Subcutaneous abdominal adipose tissue (tissue), 5 donors: Measurements from ENCODE around the gene FBXO2.

Source experiments
- H3K27ac ChIP-seq: one replicate; pipeline ENCODE4 v1.7.0; 2013; ENCODE audit warnings: low read depth, mild to moderate bottlenecking, inconsistent platforms, low read length, moderate library complexity
- H3K27me3 ChIP-seq, 5 donors: one replicate each; pipeline ENCODE4 v1.7.0; 2013; ENCODE audit warnings: low read length in 5 of 5, inconsistent platforms in 1 of 5; ENCODE audit not compliant: control insufficient read depth in 5 of 5, insufficient read depth in 4 of 5
- H3K36me3 ChIP-seq, 5 donors: one replicate each; pipeline ENCODE4 v1.7.0; 2013; ENCODE audit warnings: low read length in 5 of 5; ENCODE audit not compliant: control insufficient read depth in 5 of 5, insufficient read depth in 5 of 5
- H3K4me1 ChIP-seq, 5 donors: one replicate each; pipeline ENCODE4 v1.7.0; 2013; ENCODE audit warnings: low read length in 5 of 5, mild to moderate bottlenecking in 3 of 5, moderate library complexity in 1 of 5; ENCODE audit not compliant: control insufficient read depth in 5 of 5, insufficient read depth in 5 of 5
- H3K4me3 ChIP-seq, 5 donors: one replicate each; pipeline ENCODE4 v1.7.0; 2013; ENCODE audit warnings: low read length in 5 of 5, low read depth in 1 of 5
- H3K9ac ChIP-seq, 5 donors: one replicate each; pipeline ENCODE4 v1.7.0; 2013; ENCODE audit warnings: low read length in 5 of 5, mild to moderate bottlenecking in 4 of 5, moderate library complexity in 3 of 5
- H3K9me3 ChIP-seq, 5 donors: one replicate each; pipeline ENCODE4 v1.7.0; 2013; ENCODE audit warnings: low read length in 5 of 5; ENCODE audit not compliant: control insufficient read depth in 5 of 5
- donor health status: healthy.
- donor health status: healthy.
- donor health status: healthy.
- donor health status: healthy.
- donor health status: healthy.

FBXO2 gene

DNA sequence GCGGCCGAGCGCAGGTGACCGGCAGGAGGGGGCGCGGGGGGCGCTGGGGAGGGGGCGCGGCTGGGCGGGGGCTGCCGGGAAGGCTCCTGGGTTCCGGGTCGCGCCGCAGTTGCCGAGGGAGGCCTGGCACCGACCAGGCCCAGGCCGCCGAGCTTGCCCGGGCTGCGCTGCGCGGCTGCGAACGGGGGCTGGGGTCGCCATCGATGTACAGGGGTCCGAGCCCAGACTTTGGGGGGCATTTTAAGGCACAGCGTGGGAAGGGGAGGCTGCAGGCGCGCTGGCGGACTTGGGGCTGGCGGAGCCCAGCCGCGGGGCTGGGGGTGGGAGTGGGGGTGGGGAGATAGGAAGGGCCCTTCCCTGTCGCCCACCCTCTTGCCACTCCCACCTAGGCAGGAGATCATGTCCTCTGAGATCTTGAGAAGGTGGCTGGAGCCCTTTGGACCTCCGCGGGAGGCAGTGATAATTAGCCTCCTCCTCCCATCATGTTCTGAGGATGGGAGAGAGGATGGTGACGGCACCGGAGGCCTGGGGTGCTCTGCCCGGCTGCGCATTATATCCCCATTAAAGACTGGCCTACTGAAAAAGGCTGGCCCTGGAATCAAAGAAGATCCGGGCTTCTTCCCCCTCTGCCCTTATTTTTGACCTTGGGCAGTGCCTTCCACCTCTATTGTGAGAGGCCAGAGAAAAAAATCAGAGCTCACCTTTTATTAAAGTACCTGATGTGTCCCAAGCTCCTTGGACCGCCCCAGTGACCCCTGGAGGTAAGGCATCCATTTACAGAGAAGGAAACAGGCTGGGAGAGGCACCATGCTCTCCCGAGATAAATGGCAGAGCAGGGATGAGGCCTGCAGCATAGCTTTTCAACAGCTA, 945 bp upstream of the FBXO2 start:
- H3K9me3 ChIP-seq, result no peaks in the 10 kb centered on the region
- H3K27ac ChIP-seq, result no peak overlapping the region
- H3K27me3 ChIP-seq, result peaks cover under 1 to 10% (median 3%) of the 10 kb centered on the region in 5 donors
- H3K4me3 ChIP-seq, result peak overlapping the region; percentile 53 to 64 (median 56)
- peaks cover 0 to 24% (median 20%) of the 10 kb centered on the region in 5 donors for H3K4me1 ChIP-seq
- peak overlapping the region in 3 of 5 donors; percentile 39 to 46 (median 45) for H3K9ac ChIP-seq
- peaks cover 0 to 10% (median 0%) of the 10 kb centered on the region in 5 donors for H3K36me3 ChIP-seq

DNA sequence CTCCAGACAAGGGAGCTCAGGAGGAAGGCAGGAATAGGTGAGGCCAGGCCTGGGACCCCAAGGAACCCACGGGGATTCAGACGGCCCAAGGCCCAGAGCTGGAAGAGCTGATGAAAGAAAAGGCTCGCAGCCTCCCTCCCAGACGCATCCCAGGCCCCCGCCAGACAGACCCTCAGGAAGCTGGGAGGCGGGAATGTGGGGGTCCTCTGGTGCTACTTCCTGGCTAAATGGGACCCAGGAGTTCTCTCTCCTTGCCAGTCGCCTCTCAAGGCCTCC, 430 bp downstream of the FBXO2 start:
- Histone ChIP-seq H3K9ac (no peak overlapping the region), H3K9me3 (no peaks in the 10 kb centered on the region), H3K27me3 (peaks cover 9 to 18% (median 13%) of the 10 kb centered on the region in 5 donors), H3K4me1 (peaks cover 0 to 28% (median 23%) of the 10 kb centered on the region in 5 donors), H3K36me3 (peaks cover 0 to 2% (median 0%) of the 10 kb centered on the region in 5 donors), H3K4me3 (peak overlapping the region in 3 of 5 donors; percentile 52 to 69 (median 60)), H3K27ac (no peak overlapping the region)

DNA sequence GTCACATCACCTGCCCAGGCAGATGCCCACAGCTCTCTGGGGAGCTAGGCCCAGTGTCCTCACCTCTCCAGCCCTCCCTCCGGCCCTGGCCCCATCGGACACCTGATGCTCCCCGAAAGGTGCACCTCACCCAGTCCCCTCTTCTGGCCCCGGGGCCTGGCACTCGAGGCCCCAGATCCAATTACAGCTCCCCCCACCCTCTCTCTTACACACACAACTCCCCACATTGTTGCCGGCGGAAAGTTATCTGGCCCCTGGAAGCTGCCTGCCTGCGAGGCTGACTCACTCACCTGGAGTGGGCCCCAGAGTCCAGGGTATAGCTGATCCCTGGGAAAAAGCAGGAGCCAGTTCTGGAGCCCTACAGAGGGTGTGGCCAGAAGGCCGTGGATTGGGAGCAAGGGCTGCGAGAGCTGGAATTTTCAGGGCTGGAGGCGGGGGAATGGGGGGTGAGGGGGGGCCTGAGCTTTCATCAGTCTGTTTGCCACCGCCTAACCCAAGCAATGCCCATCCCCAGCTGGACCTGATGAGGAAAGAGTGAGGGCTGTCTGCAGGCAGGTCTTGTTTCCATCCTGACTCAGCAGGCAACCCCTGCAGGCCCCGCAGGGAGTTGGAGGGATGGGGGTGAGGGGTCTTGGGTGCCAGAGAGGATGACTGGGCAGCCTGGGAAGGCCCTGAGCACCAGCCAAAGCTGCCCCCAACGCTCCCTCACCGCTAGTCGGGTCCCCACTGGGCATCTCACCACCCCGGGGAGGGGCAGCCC, 948 bp downstream of the FBXO2 start:
- H3K36me3 ChIP-seq, result no peaks in the 10 kb centered on the region
- no peak overlapping the region for H3K9ac ChIP-seq
- H3K9me3 ChIP-seq, result no peaks in the 10 kb centered on the region
- H3K27me3 ChIP-seq, result peaks cover 13 to 20% (median 16%) of the 10 kb centered on the region in 5 donors
- H3K4me1 ChIP-seq, result peaks cover 0 to 30% (median 27%) of the 10 kb centered on the region in 5 donors
- H3K4me3 ChIP-seq, result no peak overlapping the region
- H3K27ac ChIP-seq, result no peak overlapping the region

DNA sequence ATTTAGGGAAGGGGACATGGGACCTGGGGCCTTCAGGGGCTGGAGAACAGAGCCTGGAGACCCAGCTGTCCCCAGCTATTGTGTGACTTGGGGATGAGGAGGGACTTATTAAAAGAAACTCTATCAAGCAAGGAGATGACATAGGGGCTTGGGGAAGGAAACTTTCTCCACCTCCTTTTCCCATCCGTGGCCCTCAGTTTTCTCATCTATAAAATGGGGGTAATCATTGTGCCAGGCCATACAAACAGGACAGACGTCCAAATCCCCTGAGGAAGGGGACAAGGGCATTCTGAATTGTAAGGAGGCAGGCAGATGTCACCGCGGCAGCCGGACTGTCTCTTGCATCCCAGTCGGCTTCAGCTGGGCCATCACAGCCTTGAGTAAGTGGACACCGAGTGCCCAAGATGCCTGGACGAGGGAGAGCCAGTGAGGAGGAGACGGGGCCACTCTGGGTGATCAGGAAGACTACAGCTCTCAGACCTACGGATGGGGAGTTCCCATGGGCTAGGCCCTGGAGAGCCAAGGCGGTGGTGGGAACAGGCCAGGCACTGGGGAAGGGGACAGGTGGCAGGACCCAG, 1.9 kb downstream of the FBXO2 start:
- no peak overlapping the region for H3K27ac ChIP-seq
- H3K4me3 ChIP-seq, result no peak overlapping the region
- H3K36me3 ChIP-seq, result no peaks in the 10 kb centered on the region
- no peaks in the 10 kb centered on the region for H3K9me3 ChIP-seq
- no peak overlapping the region for H3K9ac ChIP-seq
- peaks cover 0 to 32% (median 28%) of the 10 kb centered on the region in 5 donors for H3K4me1 ChIP-seq
- H3K27me3 ChIP-seq, result peaks cover 14 to 21% (median 18%) of the 10 kb centered on the region in 5 donors

DNA sequence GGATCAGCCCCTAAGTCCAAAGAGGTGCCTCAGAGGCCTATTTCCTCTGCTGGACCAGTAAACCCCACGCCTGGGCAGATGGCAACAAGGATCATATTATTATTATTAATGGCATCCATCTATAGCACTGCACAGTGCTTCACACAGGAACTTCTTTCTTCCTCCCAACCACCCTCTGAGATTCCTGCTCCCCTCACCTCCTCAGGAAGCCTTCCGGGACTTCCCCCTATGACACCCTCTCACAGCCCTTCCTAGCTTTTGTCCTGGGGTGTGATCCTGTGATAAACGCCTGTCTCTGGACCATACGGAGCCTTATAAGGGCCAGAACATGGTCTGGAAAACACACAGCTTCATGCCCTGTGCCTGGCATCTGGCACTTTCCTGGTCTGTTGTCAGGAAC, 3.2 kb downstream of the FBXO2 start:
- no peak overlapping the region for H3K27ac ChIP-seq
- H3K27me3 ChIP-seq, result peaks cover 18 to 27% (median 24%) of the 10 kb centered on the region in 5 donors
- H3K9me3 ChIP-seq, result no peaks in the 10 kb centered on the region
- H3K4me3 ChIP-seq, result no peak overlapping the region
- H3K36me3 ChIP-seq, result no peaks in the 10 kb centered on the region
- H3K9ac ChIP-seq, result peak overlapping the region in 1 of 5 donors; percentile 46
- H3K4me1 ChIP-seq, result peaks cover 0 to 32% (median 28%) of the 10 kb centered on the region in 5 donors

DNA sequence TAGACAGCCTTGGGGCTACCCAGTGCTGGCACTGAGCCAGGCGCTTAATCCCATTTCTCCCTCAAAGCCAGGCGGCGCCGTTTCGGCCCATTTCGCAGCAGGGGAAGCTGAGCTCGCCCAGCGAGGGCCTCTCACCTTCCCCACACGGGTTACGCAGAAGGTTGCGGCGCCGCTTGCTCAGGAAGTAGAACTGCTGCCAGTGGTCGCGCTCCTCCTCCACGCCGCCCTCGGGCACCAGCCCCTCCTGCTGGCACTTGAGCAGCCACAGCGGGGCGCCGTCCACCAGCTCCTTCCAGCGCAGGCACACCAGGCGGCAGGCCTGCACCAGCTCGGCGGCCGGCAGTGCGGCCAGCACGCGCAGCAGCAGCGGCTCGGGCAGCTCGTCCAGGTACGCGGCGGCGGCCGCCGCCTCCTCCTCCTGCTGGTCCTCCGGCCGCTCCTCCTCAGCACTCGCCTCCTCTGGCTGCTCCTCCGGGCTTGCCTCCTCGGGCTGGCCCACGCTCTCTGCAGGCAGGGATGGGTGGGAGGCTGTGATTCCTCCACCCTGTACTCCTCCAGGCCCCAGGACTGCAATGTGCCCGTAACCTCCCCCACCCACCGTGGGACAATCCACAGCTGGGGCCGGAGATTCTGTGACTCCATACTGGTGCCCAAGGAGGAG, 3.8 kb downstream of the FBXO2 start:
- H3K27ac ChIP-seq, result no peak overlapping the region
- no peaks in the 10 kb centered on the region for H3K9me3 ChIP-seq
- peaks cover 0 to 30% (median 25%) of the 10 kb centered on the region in 5 donors for H3K4me1 ChIP-seq
- no peaks in the 10 kb centered on the region for H3K36me3 ChIP-seq
- H3K4me3 ChIP-seq, result peak overlapping the region in 1 of 5 donors; percentile 1
- H3K9ac ChIP-seq, result peak overlapping the region in 1 of 5 donors; percentile 46
- peaks cover 18 to 27% (median 26%) of the 10 kb centered on the region in 5 donors for H3K27me3 ChIP-seq

DNA sequence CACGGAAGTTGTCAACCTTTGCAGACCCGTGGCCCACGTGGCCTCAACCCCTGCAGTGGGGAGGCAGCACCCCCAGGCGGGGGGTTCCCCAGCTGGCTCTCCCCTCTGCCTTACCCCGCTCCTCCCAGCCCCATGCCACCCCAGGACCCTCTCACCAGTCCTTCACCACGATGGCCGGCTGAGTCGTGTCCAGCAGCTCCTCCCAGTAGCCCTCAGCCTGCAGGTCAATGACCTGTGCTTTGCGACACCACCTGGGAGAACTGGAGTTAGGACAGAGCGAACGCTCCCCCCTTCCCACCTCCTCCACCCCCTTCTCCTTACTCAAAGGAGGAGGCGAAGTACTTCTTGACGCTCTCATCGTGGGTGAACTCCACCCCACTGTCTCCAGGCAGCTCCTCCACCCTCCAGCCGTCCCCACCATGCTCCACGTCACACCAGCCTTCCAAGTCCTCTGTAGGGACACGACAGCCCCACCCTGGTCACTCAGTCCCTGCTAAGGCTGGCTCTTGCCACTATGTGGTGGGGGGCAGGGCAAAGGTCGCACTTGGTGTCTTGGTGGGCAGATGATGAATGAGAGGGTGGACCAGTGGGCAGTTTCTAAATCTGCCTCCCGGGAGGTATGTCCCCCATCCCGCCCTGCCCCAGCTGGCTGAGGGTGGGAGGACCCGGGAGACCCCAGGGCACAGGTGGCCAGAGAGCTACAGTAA, 4.5 kb downstream of the FBXO2 start:
- Histone ChIP-seq H3K4me1 (peaks cover 0 to 26% (median 18%) of the 10 kb centered on the region in 5 donors), H3K9me3 (no peaks in the 10 kb centered on the region), H3K4me3 (no peak overlapping the region), H3K36me3 (no peaks in the 10 kb centered on the region), H3K9ac (no peak overlapping the region), H3K27ac (no peak overlapping the region), H3K27me3 (peaks cover 18 to 27% (median 26%) of the 10 kb centered on the region in 5 donors)

DNA sequence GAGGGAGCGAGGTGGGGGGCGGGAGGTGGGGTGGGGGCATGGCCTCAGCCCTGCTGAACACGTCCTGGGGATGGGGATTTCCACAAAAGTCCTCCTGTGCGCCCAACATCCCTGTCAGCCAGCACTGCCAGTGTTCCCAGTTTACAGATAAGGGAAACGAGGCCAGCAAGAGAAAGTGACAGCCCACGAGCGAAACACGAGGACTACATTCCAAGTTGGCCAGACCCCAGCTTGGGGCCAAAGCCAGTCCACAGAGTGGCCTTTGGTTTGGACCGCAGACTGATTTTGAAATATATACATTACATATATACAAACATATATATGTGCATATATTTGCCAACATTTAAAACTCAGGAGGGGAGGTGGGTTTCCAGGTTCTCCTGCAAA, 5.0 kb downstream of the FBXO2 start:
- Histone ChIP-seq H3K4me3 (no peak overlapping the region), H3K9ac (no peak overlapping the region), H3K4me1 (peaks cover 0 to 23% (median 15%) of the 10 kb centered on the region in 5 donors), H3K27ac (no peak overlapping the region), H3K27me3 (peaks cover 18 to 27% (median 26%) of the 10 kb centered on the region in 5 donors), H3K9me3 (no peaks in the 10 kb centered on the region), H3K36me3 (no peaks in the 10 kb centered on the region)

DNA sequence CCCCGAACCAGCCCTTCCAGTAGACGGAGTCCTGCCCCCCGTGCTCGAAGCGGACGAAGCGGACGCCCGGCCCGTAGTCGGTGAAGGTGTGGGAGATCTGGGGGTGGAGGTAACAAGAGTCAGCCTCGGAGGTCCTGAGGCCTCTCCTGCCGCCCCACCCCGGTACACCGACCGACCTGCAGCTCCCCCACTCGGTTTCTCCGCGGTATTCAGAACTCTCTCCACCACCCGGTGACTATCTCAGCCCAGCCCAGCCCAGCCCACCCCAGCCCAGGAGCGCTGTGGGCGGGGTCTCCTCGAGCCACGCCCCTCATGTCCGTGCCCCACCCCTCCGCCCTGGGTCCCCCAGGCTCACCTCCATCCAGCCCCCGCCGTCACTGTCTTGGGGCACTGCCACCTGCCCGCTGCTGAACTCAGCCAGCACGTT, 5.5 kb downstream of the FBXO2 start:
- H3K9me3 ChIP-seq, result no peaks in the 10 kb centered on the region
- no peak overlapping the region for H3K9ac ChIP-seq
- peaks cover 0 to 20% (median 11%) of the 10 kb centered on the region in 5 donors for H3K4me1 ChIP-seq
- no peak overlapping the region for H3K4me3 ChIP-seq
- no peak overlapping the region for H3K27ac ChIP-seq
- H3K27me3 ChIP-seq, result peaks cover 18 to 27% (median 26%) of the 10 kb centered on the region in 5 donors
- no peaks in the 10 kb centered on the region for H3K36me3 ChIP-seq
